NCI-H2196 (cell line): Measurements from ENCODE around the gene CXCL17.
A peak's percentile ranks its signal among the peaks of the same experiment; 100 is the strongest.
"Not testable (repeated sequence)": the region's sequence is repeated elsewhere in the genome, so short reads cannot be mapped to it uniquely, and the experiment has no call there.

ENCODE experiments used
- DNase-seq: peaks from one replicate; lab custom pipeline; 2025; ENCODE audit not compliant: unreplicated experiment; lab: John Stamatoyannopoulos, UW

CXCL17 gene

GRCh38 chr19:42466521-42467182 is 23.9 kb upstream of the CXCL17 start:
- no peak for DNase-seq

GRCh38 chr19:42465827-42466280 is 23.1 kb upstream of the CXCL17 start:
- no peak for DNase-seq

GRCh38 chr19:42461700-42462324 is 19.1 kb upstream of the CXCL17 start:
- no peak for DNase-seq

GRCh38 chr19:42461231-42461630 is 18.5 kb upstream of the CXCL17 start:
- not testable (repeated sequence) for DNase-seq

GRCh38 chr19:42459926-42460325 is 17.2 kb upstream of the CXCL17 start:
- DNase-seq = no peak

GRCh38 chr19:42455621-42456081 is 12.9 kb upstream of the CXCL17 start:
- no peak for DNase-seq

DNA sequence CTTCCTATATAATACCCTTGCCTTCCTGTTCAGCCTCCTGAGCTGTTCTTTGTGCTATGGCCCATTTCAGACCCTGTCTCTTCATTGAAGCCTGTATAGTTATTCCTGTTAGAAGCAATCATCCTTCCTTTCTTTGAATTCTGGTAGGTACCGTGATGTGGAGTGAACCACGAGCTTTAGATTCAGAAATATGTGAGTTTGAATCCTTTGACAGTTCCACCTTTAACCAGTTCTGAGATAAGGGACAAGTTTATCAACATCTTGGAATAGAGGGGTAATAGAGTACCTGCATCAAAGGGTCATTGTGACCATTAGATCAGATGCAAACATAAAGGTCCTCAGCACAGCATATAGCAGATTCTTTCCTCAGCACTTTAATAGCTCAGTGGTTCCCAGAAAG is 12.3 kb upstream of the CXCL17 start:
- no peak for DNase-seq

- DNase-seq = no peak
Measured at GRCh38 chr19:42452590-42452989, 9.8 kb upstream of the CXCL17 start.

GRCh38 chr19:42450314-42450934 is 7.7 kb upstream of the CXCL17 start:
- peak; percentile 88 for DNase-seq

DNA sequence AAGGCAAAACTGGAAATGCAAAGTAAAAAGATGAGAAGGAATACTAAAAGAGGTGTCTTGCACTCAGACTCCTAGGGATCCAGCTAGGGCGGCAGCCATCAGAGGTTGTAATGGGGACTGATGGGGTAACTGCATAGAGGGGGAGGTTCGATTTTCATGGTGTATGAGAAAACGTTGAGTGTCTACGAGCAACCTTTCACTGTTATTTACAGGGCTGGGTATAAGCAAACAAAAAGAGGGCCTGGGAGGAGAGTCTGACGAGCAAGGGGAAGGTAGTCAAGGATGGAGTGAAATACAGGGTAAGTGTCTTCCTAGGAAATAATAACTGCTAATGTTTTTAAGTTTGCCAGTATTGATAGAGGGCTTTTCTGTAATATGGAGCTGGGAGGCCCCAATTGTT is 5.6 kb upstream of the CXCL17 start:
- DNase-seq = not testable (repeated sequence)

- no peak for DNase-seq
Measured at GRCh38 chr19:42445948-42446347, 3.2 kb upstream of the CXCL17 start.

- peak; percentile 42 for DNase-seq
Measured at GRCh38 chr19:42443944-42444398, 1.2 kb upstream of the CXCL17 start.

DNA sequence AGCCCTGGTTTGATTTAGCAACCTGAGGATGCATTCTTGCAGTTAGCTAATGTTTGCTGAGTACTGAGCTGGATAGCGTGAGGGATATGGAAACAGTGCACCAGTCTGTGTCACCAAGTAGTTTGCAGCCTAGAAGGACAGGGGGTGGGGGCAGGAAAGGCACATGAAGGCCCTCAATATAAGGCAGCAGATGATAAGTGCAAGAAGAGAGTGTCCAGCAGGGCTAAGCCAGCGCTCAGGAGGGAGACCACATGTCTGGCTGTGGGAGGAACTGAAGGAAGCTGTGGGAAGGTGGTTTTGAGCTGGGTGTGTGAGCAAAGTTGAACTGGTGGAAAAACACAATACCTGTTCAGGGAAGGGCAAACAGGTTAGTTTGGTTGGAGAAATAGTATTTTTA is 1.7 kb downstream of the CXCL17 start:
- no peak for DNase-seq

- peak; percentile 62 for DNase-seq
Measured at GRCh38 chr19:42440357-42441048, 2.2 kb downstream of the CXCL17 start.

DNA sequence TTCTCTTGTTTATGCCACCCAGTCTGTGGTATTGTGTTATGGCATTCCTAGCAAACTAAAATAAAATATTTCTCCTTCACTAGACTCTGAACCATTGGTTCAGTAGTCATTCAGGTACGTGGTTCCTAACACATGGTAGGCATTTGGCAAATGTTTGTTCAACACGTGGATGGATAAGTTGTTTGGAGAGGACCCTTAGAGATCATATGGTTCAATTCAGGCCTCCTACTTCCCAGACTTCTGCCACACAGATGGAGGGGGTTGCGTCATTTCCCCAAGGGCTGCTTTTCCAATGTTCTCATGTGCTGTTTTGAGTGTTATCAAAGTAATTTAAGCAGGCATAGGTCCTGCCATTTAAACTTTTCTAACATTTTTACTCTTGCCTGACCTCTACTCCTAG is 6.7 kb downstream of the CXCL17 start:
- DNase-seq = no peak

DNA sequence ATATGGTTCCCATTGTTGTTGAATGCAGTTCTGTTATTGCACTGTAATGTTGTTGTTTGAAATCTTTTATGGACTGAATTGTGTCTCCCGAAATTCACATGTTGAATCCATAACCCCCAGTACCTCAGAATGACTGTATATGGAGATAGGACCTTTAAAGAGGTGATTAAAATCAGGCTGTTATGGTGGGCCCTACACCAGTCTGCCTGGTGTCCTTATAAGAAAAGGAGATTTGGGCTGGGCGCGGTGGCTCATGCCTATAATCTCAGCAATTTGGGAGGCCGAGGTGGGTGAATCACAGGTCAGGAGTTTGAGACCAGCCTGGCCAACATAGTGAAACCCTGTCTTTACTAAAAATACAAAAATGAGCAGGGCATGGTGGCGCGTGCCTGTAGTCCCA is 7.4 kb downstream of the CXCL17 start:
- DNase-seq = no peak

- DNase-seq = peak; percentile 74
Measured at GRCh38 chr19:42433503-42434260, 9.1 kb downstream of the CXCL17 start.

DNA sequence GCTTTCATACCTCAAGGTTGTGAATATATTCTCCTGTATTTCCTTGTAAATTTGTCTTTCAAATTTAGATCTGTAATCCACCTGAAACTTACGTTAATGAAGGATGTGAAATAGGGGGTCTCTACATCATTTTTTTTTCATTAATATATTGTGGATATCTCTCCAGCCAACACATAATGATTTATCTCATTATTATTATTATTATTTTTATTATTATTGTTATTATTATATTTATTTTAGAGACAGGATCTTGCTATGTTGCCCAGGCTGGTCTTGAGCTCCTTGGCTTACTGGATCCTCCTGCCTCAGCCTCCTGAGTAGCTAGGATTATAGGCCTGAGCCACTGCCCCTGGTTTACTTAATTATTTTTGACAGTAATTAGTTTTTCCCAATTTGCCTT is 11.3 kb downstream of the CXCL17 start:
- no peak for DNase-seq

GRCh38 chr19:42428676-42429075 is 14.1 kb downstream of the CXCL17 start:
- no peak for DNase-seq

DNA sequence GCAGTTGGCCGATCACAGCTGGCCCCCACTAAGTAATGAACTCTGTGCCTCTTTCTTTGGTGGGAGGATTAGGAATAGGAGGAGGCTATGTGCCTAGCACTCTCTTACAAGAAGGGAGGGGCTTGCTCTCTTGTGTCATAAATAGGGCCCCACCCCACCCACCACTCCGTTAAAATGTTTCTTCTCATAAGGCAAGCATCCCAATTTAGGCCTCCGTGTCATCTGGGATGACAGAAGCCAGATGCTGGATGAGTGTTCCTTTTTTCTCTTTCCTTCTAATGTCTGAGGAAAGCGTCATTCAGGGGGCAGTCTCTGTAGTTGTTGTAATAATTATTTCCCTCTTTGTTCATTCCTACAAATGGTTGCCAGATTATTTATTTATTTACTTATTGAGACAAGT is 15.4 kb downstream of the CXCL17 start, which contains the start of gene LIPE:
LIPE (minus strand) TSS at position 76 of the 400 bp plus-strand sequence. CDS start 239 bp downstream, outside the sequence.
- no peak for DNase-seq

DNA sequence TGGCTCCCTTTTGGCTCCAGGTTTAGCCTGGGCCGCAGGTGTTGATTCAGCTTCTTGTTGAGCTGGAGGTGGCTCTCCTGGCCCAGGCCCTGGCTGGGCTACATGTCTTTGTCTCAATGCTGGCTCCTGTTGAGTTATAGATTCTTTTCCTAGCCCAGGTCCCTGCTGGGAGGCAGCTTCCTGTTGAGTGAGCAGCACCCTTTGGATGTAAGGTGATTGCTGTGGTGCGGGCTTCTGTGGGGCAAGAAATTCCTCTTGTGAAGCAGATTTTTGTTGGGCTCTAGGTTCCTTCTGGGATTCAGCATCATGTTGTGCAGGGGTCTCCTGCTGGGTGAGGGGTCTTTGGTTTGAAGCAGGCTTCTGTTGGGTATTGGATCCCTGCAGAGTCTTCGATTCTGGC is 16.1 kb downstream of the CXCL17 start:
- DNase-seq = no peak
